ENCODE data around the gene CLDN7.

Gene CLDN7

DNA sequence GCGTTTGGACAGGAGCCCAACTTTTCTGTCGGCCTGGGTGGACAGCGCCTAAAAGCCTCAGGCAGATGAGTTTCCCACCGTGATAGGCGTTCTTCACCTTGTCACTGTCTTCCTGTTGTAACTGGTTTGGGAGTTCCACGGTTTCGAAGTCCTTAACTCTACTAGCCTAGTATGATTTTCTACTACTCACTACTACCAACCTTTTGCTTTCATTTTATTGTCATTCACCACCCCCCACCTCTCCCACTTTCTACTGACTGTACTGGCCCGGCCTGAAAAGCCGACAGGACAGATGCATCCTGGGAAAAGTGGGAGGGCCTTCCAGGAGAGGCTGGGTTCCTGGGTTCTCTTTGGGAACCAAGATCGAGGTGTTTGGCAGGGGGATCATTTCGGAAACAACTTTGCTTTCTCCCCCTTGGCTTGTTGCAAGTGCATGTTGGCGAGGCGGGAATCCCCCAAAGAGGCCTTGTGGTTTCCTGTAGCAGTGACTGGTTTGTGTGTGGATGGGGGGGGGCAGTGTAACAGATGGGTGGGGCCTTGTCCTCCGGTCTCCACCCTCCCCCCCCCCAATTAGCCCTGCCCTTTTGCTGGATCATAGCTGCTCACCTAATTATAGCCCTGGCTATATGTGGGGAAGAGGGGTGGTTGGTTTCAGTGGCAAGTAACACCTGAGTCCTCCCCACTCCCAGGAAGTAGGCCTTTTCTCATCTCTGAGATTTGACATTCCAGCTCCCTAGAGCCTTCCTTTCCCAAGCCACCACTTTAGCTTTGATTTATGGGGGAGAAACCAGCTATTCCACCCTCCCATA lies 46.6 kb upstream of the CLDN7 start:
- Histone ChIP-seq H3K36me3 (replicated peaks; ENCODE audit: low read depth, low read length) (peaks cover 45% of the 10 kb centered on the region), H4K20me1 (ENCODE audit: insufficient read depth, low read length) (peaks cover 38% of the 10 kb centered on the region)

DNA sequence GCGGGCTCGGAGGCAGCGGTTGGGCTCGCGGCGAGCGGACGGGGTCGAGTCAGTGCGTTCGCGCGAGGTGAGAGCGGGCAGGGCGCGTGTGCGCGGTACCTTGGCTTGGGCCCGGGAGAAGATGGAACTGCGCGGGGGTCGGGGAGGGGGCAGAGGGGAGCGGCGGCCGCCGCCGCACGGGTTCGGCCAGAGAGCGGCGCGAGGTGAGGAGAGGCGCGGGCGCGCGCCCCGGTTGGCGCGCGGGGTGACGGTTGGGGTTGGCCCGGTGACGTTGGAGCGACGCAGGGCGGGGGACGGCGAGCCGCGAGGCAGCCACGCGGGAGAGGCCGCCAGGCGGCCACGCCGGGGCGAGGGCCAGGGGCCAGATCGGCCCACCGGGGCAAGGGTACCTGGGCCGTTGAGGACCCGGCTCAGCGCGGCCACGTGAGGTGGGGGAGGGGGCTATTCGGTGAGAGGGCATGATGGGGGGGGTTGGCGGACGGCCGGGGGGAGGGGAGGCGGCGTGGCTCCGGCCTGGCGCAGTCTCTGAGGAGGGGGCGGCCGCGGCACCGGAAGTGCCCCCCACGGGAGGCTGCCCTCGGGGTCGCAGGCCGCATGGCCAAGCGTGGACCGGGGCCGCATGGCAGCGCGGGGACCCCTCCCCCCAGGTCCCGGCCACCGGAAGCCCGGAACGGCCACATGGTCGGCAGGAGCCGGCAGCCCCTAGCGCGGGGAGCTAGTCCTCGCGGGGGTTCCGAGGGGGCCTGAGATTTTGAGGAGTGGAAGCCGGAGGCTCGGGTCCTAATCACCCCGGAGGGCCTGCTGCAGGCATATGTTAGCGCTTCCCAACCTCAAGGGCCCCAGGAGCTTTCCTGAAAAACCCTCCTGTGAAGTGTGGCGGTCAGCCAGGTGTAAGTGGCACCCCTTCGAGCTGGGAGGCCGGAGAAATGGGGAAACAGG lies 45.7 kb upstream of the CLDN7 start:
- peaks cover 40% of the 10 kb centered on the region for H3K36me3 ChIP-seq (replicated peaks; ENCODE audit: low read depth, low read length)
- TF ChIP-seq, protein P1, sequence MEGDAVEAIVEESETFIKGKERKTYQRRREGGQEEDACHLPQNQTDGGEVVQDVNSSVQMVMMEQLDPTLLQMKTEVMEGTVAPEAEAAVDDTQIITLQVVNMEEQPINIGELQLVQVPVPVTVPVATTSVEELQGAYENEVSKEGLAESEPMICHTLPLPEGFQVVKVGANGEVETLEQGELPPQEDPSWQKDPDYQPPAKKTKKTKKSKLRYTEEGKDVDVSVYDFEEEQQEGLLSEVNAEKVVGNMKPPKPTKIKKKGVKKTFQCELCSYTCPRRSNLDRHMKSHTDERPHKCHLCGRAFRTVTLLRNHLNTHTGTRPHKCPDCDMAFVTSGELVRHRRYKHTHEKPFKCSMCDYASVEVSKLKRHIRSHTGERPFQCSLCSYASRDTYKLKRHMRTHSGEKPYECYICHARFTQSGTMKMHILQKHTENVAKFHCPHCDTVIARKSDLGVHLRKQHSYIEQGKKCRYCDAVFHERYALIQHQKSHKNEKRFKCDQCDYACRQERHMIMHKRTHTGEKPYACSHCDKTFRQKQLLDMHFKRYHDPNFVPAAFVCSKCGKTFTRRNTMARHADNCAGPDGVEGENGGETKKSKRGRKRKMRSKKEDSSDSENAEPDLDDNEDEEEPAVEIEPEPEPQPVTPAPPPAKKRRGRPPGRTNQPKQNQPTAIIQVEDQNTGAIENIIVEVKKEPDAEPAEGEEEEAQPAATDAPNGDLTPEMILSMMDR (IDR thresholded peaks at IDR 0.05; ENCODE audit: low read depth, low read length): no peak
- TF ChIP-seq EZH2phosphoT487 (IDR thresholded peaks at IDR 0.05; ENCODE audit: low read depth): no peak

More for the DNA sequence above, 46.6 kb upstream of the CLDN7 start:
- peak overlapping the region; percentile 98 for H3K4me2 ChIP-seq (ENCODE audit: low read length)
- H3K9ac ChIP-seq (ENCODE audit: low read length): peak overlapping the region; percentile 100
- peak overlapping the region; percentile 99 for H3K27ac ChIP-seq (ENCODE audit: low read length)
- peaks cover 55% of the 10 kb centered on the region for H3K79me2 ChIP-seq (ENCODE audit: low read length)
- TF ChIP-seq EZH2phosphoT487 (IDR thresholded peaks at IDR 0.05; ENCODE audit: low read depth): no peak
- TF ChIP-seq, protein P1 (IDR thresholded peaks at IDR 0.05; ENCODE audit: low read depth, low read length): no peak
- H2AFZ ChIP-seq (ENCODE audit: low read depth, low read length): no peak overlapping the region
- H3K4me3 ChIP-seq (ENCODE audit: low read length): peak overlapping the region; percentile 100
- peaks cover 19% of the 10 kb centered on the region for H3K4me1 ChIP-seq (ENCODE audit: low read length)
- no peaks in the 10 kb centered on the region for H3K9me3 ChIP-seq (ENCODE audit: insufficient read depth, low read length)
- no peaks in the 10 kb centered on the region for H3K27me3 ChIP-seq (ENCODE audit: low read depth, low read length)

DNA sequence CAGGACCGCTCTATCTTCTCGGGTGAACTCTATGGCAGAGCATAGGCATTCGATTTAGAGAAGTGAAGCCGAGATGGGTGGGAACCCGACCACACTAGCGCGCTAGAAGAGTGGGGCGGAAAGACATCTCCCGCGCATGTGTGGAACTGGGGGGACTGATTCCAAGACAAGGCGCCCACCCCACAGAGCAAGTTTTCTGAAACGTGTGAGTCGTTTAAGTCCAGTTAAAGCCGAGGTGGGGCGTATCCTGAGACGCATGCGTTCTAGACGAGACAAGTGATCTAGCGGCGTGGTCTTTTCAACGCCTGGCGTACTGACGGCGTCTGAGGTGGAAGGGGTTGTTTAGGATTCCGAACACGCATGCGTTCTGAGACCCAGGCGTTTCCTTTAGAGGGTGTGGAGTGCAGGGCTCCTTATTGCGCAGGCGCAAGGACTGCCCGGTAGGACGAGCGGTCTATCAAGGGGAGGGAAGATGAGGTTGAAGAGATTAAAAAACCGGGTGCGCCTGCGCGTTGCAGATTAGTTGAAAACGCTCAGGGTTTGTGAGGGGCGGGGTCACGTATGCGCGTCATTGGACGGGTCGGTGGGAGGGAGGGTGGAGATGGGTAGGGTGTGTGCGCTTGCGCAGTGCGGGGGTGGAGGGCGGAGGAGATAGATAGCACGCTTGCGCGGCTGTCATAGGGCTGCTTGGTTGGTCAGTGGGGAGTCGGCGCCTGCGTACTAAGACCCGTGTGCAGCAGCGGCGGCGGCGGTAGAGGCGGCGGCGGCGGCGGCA lies 44.8 kb upstream of the CLDN7 start, which contains the start of gene EIF5A:
Gene EIF5A, plus strand, starts transcription at position 718 of the 775 bp plus-strand sequence. CDS start 2,008 bp downstream, outside the sequence.
- H2AFZ ChIP-seq (ENCODE audit: low read depth, low read length): peak within 1 kb of the TSS; percentile 61
- H3K79me2 ChIP-seq (ENCODE audit: low read length): peaks cover 45% of the 10 kb centered on the region
- H3K36me3 ChIP-seq (replicated peaks; ENCODE audit: low read depth, low read length): peaks cover 33% of the 10 kb centered on the region
- H3K4me2 ChIP-seq (ENCODE audit: low read length): peak within 1 kb of the TSS; percentile 98
- H4K20me1 ChIP-seq (ENCODE audit: insufficient read depth, low read length): peaks cover 30% of the 10 kb centered on the region
- H3K4me1 ChIP-seq (ENCODE audit: low read length): peaks cover 19% of the 10 kb centered on the region
- peak within 1 kb of the TSS; percentile 99 for H3K27ac ChIP-seq (ENCODE audit: low read length)
- no peaks in the 10 kb centered on the region for H3K27me3 ChIP-seq (ENCODE audit: low read depth, low read length)
- TF ChIP-seq, protein P1 (IDR thresholded peaks at IDR 0.05; ENCODE audit: low read depth, low read length): no peak
- TF ChIP-seq EZH2phosphoT487 (IDR thresholded peaks at IDR 0.05; ENCODE audit: low read depth): no peak
- peak within 1 kb of the TSS; percentile 100 for H3K9ac ChIP-seq (ENCODE audit: low read length)
- H3K9me3 ChIP-seq (ENCODE audit: insufficient read depth, low read length): no peaks in the 10 kb centered on the region
- H3K4me3 ChIP-seq (ENCODE audit: low read length): peak within 1 kb of the TSS; percentile 100

More for the DNA sequence above, 45.7 kb upstream of the CLDN7 start:
- peak overlapping the region; percentile 98 for H3K4me2 ChIP-seq (ENCODE audit: low read length)
- no peak overlapping the region for H2AFZ ChIP-seq (ENCODE audit: low read depth, low read length)
- peaks cover 19% of the 10 kb centered on the region for H3K4me1 ChIP-seq (ENCODE audit: low read length)
- H3K9ac ChIP-seq (ENCODE audit: low read length): peak overlapping the region; percentile 100
- H3K9me3 ChIP-seq (ENCODE audit: insufficient read depth, low read length): no peaks in the 10 kb centered on the region
- peaks cover 48% of the 10 kb centered on the region for H3K79me2 ChIP-seq (ENCODE audit: low read length)
- H3K27me3 ChIP-seq (ENCODE audit: low read depth, low read length): no peaks in the 10 kb centered on the region
- H4K20me1 ChIP-seq (ENCODE audit: insufficient read depth, low read length): peaks cover 37% of the 10 kb centered on the region
- H3K4me3 ChIP-seq (ENCODE audit: low read length): peak overlapping the region; percentile 100
- H3K27ac ChIP-seq (ENCODE audit: low read length): peak overlapping the region; percentile 99
